Bone marrow (tissue), 2 donors: ENCODE measurements around the gene KHNYN.
"Not testable (repeated sequence)": the region's sequence is repeated elsewhere in the genome, so short reads cannot be mapped to it uniquely, and the experiment has no call there.

ENCODE experiments used
- DNase-seq, 2 donors: peaks; one replicate each; lab custom pipeline; 2025; lab: John Stamatoyannopoulos, UW

Gene KHNYN

GRCh38 chr14:24437736-24438067 is 7.9 kb downstream of the KHNYN start:
- DNase-seq, result no peak

GRCh38 chr14:24438223-24439097 is 8.7 kb downstream of the KHNYN start:
- no peak for DNase-seq

GRCh38 chr14:24439257-24439656 is 9.5 kb downstream of the KHNYN start:
- no peak for DNase-seq

GRCh38 chr14:24439830-24440605 is 10.3 kb downstream of the KHNYN start:
- no peak for DNase-seq

- no peak for DNase-seq
Observed at GRCh38 chr14:24440606-24441399, 11.0 kb downstream of the KHNYN start.

GRCh38 chr14:24441485-24441884 is 11.7 kb downstream of the KHNYN start:
- no peak for DNase-seq

GRCh38 chr14:24441904-24442239 is 12.1 kb downstream of the KHNYN start:
- no peak for DNase-seq

- DNase-seq, result peak; percentile 80 to 99
Observed at GRCh38 chr14:24442240-24443052, 12.7 kb downstream of the KHNYN start, which contains the start of gene SDR39U1. Gene SDR39U1, minus strand, starts transcription at chr14:24442776. Its CDS starts 7 bp downstream, at chr14:24442769.

- no peak for DNase-seq
Observed at GRCh38 chr14:24443053-24443665, 13.4 kb downstream of the KHNYN start.

GRCh38 chr14:24450828-24451227 is 21.1 kb downstream of the KHNYN start:
- DNase-seq, result not testable (repeated sequence)

GRCh38 chr14:24456980-24457379 is 27.2 kb downstream of the KHNYN start:
- no peak for DNase-seq

GRCh38 chr14:24458736-24459135 is 29.0 kb downstream of the KHNYN start:
- no peak for DNase-seq

- no peak for DNase-seq
Observed at GRCh38 chr14:24459331-24459730, 29.6 kb downstream of the KHNYN start.

- DNase-seq, result no peak
Observed at GRCh38 chr14:24461336-24461735, 31.6 kb downstream of the KHNYN start.

- no peak for DNase-seq
Observed at GRCh38 chr14:24463017-24463883, 33.5 kb downstream of the KHNYN start.

GRCh38 chr14:24463884-24464785 is 34.4 kb downstream of the KHNYN start:
- DNase-seq, result no peak

GRCh38 chr14:24465368-24465767 is 35.6 kb downstream of the KHNYN start:
- DNase-seq, result no peak

GRCh38 chr14:24465805-24466204 is 36.1 kb downstream of the KHNYN start:
- no peak for DNase-seq

GRCh38 chr14:24470450-24470849 is 40.7 kb downstream of the KHNYN start:
- not testable (repeated sequence) for DNase-seq
